Coronary artery (tissue), 2 donors: ENCODE results near the gene SELENOH.

Experiments used
- DNase-seq: peaks from one replicate; pipeline ENCODE4 v3.0.0-alpha.2; 2017; ENCODE audit warnings: low spot score
- H3K27ac ChIP-seq, 2 donors: fragments of 200-600 bp; sonication (generic); one replicate each; pipeline ENCODE4 v1.5.1; 2016 to 2019
- H3K4me3 ChIP-seq: fragments of 200-600 bp; sonication (generic); 2 replicates; pipeline ENCODE4 v1.5.1; 2016; ENCODE audit warnings: mild to moderate bottlenecking, moderate library complexity
- TF ChIP-seq, protein P1 (sequence below): fragments of 200-600 bp; sonication (generic); IDR thresholded peaks from one replicate; pipeline ENCODE4 v1.5.1; 2019; ENCODE audit warnings: antibody characterized with exemption

The SELENOH gene

DNA sequence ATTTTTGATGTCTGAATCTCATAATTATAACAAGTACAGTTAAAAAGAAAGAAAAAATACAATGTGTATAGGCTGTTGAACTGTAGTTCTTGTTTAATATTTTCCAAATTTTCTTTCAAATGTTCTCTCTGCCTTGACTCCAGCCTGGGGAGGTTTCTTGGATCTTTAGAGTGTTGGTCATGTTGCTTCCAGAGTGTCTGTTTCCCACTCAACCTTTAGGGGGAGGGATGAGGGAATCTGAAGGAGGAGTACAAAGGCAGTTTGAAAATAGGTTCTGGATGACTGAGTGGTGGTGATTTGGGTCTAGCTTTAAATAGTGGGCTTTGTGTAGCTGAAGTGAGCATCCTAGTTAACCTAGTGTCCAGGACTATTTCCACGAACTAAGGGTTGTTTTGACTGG lies 22.3 kb downstream of the SELENOH start:
- Histone ChIP-seq H3K4me3 (peak overlapping the region; percentile 77), H3K27ac (peak overlapping the region; percentile 84 to 93)
- TF ChIP-seq, protein P1, sequence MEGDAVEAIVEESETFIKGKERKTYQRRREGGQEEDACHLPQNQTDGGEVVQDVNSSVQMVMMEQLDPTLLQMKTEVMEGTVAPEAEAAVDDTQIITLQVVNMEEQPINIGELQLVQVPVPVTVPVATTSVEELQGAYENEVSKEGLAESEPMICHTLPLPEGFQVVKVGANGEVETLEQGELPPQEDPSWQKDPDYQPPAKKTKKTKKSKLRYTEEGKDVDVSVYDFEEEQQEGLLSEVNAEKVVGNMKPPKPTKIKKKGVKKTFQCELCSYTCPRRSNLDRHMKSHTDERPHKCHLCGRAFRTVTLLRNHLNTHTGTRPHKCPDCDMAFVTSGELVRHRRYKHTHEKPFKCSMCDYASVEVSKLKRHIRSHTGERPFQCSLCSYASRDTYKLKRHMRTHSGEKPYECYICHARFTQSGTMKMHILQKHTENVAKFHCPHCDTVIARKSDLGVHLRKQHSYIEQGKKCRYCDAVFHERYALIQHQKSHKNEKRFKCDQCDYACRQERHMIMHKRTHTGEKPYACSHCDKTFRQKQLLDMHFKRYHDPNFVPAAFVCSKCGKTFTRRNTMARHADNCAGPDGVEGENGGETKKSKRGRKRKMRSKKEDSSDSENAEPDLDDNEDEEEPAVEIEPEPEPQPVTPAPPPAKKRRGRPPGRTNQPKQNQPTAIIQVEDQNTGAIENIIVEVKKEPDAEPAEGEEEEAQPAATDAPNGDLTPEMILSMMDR, result no peak
- DNase-seq, result no peak

DNA sequence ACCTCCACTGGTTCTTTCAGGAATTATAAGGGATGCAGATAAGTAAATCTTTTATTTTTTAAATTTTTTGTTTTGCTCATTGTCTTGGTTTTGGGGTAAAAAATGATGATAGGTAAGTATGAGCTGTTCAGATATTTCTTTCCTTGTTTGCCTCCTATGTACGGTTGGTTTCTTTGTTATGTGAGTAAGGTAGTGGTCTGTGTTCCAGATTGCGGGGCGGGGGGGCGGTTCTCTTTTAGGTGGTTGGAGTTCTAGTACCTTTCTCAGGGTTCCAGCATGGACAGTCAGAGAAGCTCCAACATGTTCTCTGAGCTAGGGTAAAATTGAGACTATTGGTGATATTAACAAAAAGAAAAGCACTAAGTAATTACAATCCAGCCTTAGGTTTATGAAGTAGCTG lies 22.7 kb downstream of the SELENOH start:
- Histone ChIP-seq H3K4me3 (peak overlapping the region; percentile 77), H3K27ac (peak overlapping the region; percentile 84 to 93)
- DNase-seq, result no peak

DNA sequence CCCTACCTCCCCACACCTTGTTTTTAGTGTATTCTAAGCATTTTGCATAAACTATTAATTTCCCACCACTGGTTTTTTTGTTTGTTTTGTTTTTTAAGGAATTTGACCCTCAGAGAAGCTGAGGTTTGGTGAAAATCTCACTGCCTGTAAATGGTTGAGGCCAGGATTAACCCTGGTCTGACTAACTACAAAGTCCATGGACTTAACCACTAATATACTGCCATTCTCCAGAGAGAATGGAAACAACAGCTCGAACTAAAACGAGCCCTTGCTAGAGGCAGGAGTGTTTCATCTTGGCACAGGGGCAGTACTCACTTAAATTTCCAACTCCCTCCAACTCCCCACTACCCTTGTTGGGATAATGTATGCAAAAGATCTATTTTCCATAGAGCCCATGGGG lies 23.3 kb downstream of the SELENOH start:
- Histone ChIP-seq H3K4me3 (peak overlapping the region; percentile 77), H3K27ac (peak overlapping the region; percentile 48 to 84)
- DNase-seq, result no peak
- TF ChIP-seq, protein P1, result no peak

More for the DNA sequence above, 22.7 kb downstream of the SELENOH start:
- TF ChIP-seq, protein P1, result no peak

DNA sequence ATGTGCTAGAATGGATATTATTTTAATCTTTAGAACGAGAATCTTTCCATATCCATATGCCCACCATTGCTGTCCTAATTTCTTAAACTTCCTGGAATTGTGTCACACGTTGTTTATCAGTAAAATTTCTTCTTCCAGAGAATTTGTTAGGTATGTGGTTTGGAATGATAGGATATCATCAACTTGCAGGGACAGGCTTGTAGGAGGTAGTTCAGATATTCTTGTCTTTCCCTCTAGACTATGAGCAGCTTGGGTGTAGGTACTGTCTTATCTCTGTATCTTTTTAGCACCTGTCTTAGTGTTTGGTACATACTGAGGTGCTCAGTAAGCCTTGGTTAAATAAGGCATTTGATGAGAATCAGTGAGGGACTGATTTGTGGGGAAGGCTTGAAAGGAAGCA lies 23.7 kb downstream of the SELENOH start:
- TF ChIP-seq, protein P1, result no peak
- DNase-seq, result no peak
- H3K4me3 ChIP-seq, result peak overlapping the region; percentile 77
- peak overlapping the region; percentile 48 to 84 for H3K27ac ChIP-seq

DNA sequence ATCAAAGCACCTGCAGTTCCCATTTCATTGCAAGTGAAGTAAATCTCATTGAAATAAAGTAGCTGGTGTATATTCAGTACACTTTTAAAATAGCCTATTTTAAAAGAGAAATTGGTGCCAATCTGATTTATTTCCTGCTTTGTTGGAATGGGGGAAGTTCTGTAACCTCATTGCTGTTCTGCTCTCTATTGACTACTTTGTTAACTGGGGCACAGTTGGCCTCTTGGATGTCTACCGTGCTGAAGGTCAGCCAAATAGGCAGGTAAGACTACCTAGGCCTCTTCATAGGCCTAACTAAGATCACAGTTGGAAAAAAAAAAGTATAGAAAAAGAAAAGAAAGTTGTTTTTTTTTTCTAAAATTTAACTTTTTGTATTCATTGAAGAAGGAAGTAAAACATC lies 29.5 kb downstream of the SELENOH start:
- H3K4me3 ChIP-seq, result no peak overlapping the region
- H3K27ac ChIP-seq, result no peak overlapping the region
- TF ChIP-seq, protein P1, result no peak
- DNase-seq, result no peak

DNA sequence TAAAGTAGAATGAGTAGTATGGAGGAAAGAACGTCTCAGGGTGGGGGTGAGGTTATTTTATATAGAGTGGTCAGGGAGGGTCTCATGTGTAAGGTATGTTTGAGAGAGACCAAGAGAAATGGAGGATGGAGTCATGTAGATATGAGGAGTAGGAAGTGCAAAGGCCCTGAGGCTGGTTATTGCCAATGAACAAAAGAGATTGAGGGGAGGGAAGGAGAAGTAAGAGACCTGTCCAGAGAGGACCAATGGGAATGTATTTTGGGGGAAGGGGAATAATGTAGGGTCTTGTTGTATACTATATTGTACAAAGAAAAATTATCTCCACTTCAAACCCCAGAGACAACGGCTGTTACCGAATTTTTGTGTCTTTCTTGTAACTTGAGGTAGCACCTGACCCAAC lies 30.1 kb downstream of the SELENOH start:
- TF ChIP-seq, protein P1, result no peak
- DNase-seq, result no peak
- H3K4me3 ChIP-seq, result no peak overlapping the region
- H3K27ac ChIP-seq, result no peak overlapping the region

DNA sequence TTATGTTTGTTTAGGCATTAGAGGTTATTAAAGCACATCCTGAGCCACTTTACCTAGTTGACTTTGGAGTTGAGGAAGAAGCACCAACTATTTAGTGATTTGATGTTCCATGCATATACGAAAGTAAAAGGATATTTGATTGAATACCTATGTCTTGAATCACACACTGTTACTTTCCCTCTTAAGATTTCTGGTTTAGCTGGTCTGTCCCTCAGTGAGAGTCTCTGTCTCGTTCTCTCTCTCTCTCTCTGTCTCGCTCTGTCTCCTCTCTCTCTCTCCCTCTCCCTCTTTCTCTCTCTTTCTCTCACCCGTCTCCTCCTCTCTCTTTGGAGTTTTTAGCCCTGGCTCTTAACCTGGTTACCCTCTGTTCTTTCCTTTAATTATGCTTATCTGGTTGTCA lies 31.3 kb downstream of the SELENOH start:
- Histone ChIP-seq H3K27ac (no peak overlapping the region), H3K4me3 (no peak overlapping the region)
- no peak for DNase-seq
- TF ChIP-seq, protein P1, result no peak
